Measurements from ENCODE around the gene PAPSS1.

DNA sequence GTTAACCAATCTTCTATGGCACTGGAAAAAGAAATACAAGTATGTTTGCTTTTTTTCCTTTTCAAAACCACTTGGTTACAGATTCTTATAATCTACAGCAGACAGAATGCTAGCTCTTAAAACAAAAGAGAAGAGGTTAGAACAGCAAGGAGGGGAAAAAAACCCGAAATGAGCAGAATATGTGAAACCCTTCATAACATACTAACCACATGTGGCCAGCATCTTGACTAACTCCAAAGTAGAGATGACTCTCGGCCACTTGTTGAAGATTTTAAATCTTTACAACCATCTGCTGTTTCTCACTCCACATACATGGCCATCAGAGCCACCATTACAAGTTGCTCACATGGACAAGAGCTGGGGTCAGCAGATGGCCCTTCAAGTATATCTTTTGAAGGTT, 100.3 kb downstream of the PAPSS1 start:
- no peak for TF ChIP-seq EP300 (IDR thresholded peaks at IDR 0.05)
- TF ChIP-seq, protein P1, sequence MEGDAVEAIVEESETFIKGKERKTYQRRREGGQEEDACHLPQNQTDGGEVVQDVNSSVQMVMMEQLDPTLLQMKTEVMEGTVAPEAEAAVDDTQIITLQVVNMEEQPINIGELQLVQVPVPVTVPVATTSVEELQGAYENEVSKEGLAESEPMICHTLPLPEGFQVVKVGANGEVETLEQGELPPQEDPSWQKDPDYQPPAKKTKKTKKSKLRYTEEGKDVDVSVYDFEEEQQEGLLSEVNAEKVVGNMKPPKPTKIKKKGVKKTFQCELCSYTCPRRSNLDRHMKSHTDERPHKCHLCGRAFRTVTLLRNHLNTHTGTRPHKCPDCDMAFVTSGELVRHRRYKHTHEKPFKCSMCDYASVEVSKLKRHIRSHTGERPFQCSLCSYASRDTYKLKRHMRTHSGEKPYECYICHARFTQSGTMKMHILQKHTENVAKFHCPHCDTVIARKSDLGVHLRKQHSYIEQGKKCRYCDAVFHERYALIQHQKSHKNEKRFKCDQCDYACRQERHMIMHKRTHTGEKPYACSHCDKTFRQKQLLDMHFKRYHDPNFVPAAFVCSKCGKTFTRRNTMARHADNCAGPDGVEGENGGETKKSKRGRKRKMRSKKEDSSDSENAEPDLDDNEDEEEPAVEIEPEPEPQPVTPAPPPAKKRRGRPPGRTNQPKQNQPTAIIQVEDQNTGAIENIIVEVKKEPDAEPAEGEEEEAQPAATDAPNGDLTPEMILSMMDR (IDR thresholded peaks at IDR 0.05) = no peak

Data from tibial nerve (tissue), 4 donors.